OCI-LY7 (cell line): ENCODE measurements around the gene EPHX1. TPM values are rescaled to one million over a fixed set of nuclear protein-coding genes. Genes with fewer than 3 reads are reported as not detected.
A peak's percentile ranks its signal among the peaks of the same experiment; 100 is the strongest.

Source experiments
- BruUV-seq: library from RNA; stranded (reverse); fragments of 400-500 nt; replicated peaks from 2 replicates; lab custom pipeline; 2021; lab: Mats Ljungman, UMichigan
- CTCF ChIA-PET: fragments of 300-600 bp; sonication (Branson Sonifier 250); formaldehyde crosslinking; loops from one replicate; lab custom pipeline; 2022; ENCODE audit warnings: antibody characterized with exemption; ENCODE audit not compliant: unreplicated experiment; lab: Charles Lee
- POLR2A ChIA-PET: fragments of 300-600 bp; sonication (Branson Sonifier 250); formaldehyde crosslinking; loops from one replicate; lab custom pipeline; 2022; ENCODE audit warnings: antibody characterized with exemption; lab: Charles Lee
- DNase-seq: peaks from one replicate; pipeline ENCODE4 v3.0.0-alpha.2; 2015; ENCODE audit warnings: low spot score
- H2AFZ ChIP-seq: fragments of 200-600 bp; sonication (generic), shearing (Covaris generic); 2 replicates; pipeline ENCODE4 v1.6.1; 2014; ENCODE audit warnings: mild to moderate bottlenecking, antibody characterized with exemption, low read length, moderate library complexity
- H3K27ac ChIP-seq: fragments of 200-600 bp; sonication (generic); 2 replicates; pipeline ENCODE4 v1.5.1; 2014; ENCODE audit warnings: mixed run types, low read depth, mild to moderate bottlenecking, moderate library complexity, low read length, inconsistent platforms; ENCODE audit not compliant: poor library complexity, severe bottlenecking
- H3K36me3 ChIP-seq: fragments of 200-600 bp; sonication (generic); 2 replicates; pipeline ENCODE4 v1.6.1; 2014; ENCODE audit warnings: mild to moderate bottlenecking, antibody characterized with exemption, low read length, moderate library complexity, mixed read lengths; ENCODE audit not compliant: insufficient read depth
- H3K4me1 ChIP-seq: fragments of 200-600 bp; sonication (generic); 2 replicates; pipeline ENCODE4 v1.5.1; 2014; ENCODE audit warnings: mild to moderate bottlenecking, low read length; ENCODE audit not compliant: insufficient read depth, poor library complexity, severe bottlenecking
- H3K4me2 ChIP-seq: fragments of 200-600 bp; sonication (generic); 2 replicates; pipeline ENCODE4 v1.6.1; 2014; ENCODE audit warnings: mild to moderate bottlenecking, low read length
- H3K4me3 ChIP-seq: fragments of 200-600 bp; sonication (generic); 2 replicates; pipeline ENCODE4 v1.5.1; 2014; ENCODE audit warnings: mild to moderate bottlenecking, low read depth, low read length; ENCODE audit not compliant: poor library complexity, severe bottlenecking
- H3K79me2 ChIP-seq: fragments of 200-600 bp; sonication (generic); 2 replicates; pipeline ENCODE4 v1.6.1; 2016; ENCODE audit warnings: low read depth, mild to moderate bottlenecking, low read length, moderate library complexity, mixed read lengths; ENCODE audit not compliant: insufficient read depth
- H3K9me2 ChIP-seq: fragments of 200-600 bp; sonication (generic); 2 replicates; pipeline ENCODE4 v1.6.1; 2016; ENCODE audit warnings: mild to moderate bottlenecking, low read length, mixed read lengths; ENCODE audit not compliant: insufficient read depth
- H3K9me3 ChIP-seq: fragments of 200-600 bp; sonication (generic); 2 replicates; pipeline ENCODE4 v1.6.1; 2014; ENCODE audit warnings: mild to moderate bottlenecking, mixed run types, low read length, mixed read lengths
- H4K20me1 ChIP-seq: fragments of 200-600 bp; sonication (generic); 2 replicates; pipeline ENCODE4 v1.6.1; 2014; ENCODE audit warnings: mild to moderate bottlenecking, antibody characterized with exemption, low read length, moderate library complexity, mixed read lengths; ENCODE audit not compliant: insufficient read depth
- CTCF ChIP-seq: fragments of 200-600 bp; sonication (generic); conservative IDR thresholded peaks from 2 replicates; pipeline ENCODE4 v1.5.1; 2014; ENCODE audit warnings: mild to moderate bottlenecking, antibody characterized with exemption, low read length, moderate library complexity, mixed read lengths
- EZH2phosphoT487 ChIP-seq: fragments of 200-600 bp; sonication (generic); IDR thresholded peaks from 2 replicates; pipeline ENCODE4 v1.6.1; 2018; ENCODE audit warnings: low read depth, borderline replicate concordance, mild to moderate bottlenecking, mixed run types, antibody characterized with exemption, low read length, moderate library complexity, mixed read lengths
- intact Hi-C: fragments of 100-400 bp; cut with micrococcal nuclease; formaldehyde crosslinking; loops from one replicate; pipeline ENCODE4 v1.10.0; 2022; ENCODE audit not compliant: unreplicated experiment
- total RNA-seq, 2 experiments: library from RNA; depleted of rRNA in 1 of 2; stranded (reverse); fragments of >200 nt in 1 of 2; shearing (Covaris generic) in 1 of 2; gene quantifications; 2 replicates each; pipeline ENCODE4 v1.2.3, GENCODE V29; 2014 to 2022

The EPHX1 gene
- total RNA-seq, 2 experiments from 2014 or later, result 0.44 to 1.3 TPM

DNA sequence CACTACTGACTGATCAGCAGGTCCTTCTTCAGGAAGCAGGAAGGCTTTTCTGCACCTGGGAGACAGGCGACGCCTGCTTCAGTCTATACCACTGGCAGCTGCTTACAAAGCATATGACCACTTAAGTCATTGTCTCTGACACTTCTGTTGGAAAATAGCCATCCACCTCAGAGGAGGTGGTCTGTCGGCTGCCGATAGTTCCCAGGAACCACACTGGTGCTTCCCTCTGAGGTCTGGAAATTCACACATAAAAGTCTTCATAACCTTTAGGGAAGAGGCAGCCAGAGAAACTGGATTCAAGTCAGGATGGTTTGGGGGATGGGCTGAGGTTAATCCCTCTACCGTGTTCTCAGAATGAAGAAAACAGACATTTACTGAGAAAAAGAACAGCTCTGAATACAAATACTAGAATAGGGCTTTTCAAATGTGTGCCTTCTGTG lies 47.9 kb upstream of the EPHX1 start:
- H3K9me2 ChIP-seq, result no peaks in the 10 kb centered on the region
- ChIA-PET POLR2A (interaction anchor here (1.7 kb wide), 1 partner anchor 74 kb away, joined by 3 read pairs; no protein-coding TSS in a partner anchor), CTCF (no interaction called here)
- H3K4me3 ChIP-seq, result no peak overlapping the region
- DNase-seq, result no peak
- no TSS peak for BruUV-seq
- H3K4me1 ChIP-seq, result peaks cover 27% of the 10 kb centered on the region
- no peak for TF ChIP-seq EZH2phosphoT487
- no peak for TF ChIP-seq CTCF
- H2AFZ ChIP-seq, result no peak overlapping the region
- H3K36me3 ChIP-seq, result no peaks in the 10 kb centered on the region
- intact Hi-C loops, result no loop called here
- no peak overlapping the region for H3K27ac ChIP-seq
- no peaks in the 10 kb centered on the region for H4K20me1 ChIP-seq
- no peaks in the 10 kb centered on the region for H3K9me3 ChIP-seq
- no peaks in the 10 kb centered on the region for H3K79me2 ChIP-seq
- no peak overlapping the region for H3K4me2 ChIP-seq

DNA sequence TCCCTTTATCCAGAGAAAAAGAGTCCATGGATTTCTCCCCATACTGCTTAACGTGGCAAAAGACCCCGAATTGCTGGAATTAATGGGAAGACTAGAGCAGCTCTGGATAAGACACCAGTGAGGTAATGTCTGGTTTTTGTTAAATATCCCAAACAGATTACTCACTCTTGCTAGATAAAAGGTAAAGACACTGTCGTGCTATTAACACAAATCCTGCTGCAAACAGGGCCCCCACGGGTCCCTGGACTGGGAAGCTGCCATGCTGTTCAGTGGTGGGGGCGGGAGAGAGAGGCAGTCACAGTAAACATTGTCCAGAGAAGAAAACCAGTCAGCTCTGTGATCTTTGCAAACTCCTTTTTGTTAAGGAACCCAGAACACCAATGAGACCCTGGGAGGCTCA lies 47.5 kb upstream of the EPHX1 start:
- Histone ChIP-seq H3K9me2 (no peaks in the 10 kb centered on the region), H3K4me2 (no peak overlapping the region), H4K20me1 (no peaks in the 10 kb centered on the region), H2AFZ (no peak overlapping the region), H3K36me3 (no peaks in the 10 kb centered on the region), H3K4me1 (peaks cover 31% of the 10 kb centered on the region), H3K9me3 (no peaks in the 10 kb centered on the region), H3K4me3 (no peak overlapping the region), H3K27ac (no peak overlapping the region), H3K79me2 (no peaks in the 10 kb centered on the region)
- POLR2A ChIA-PET, result interaction anchor here (1.7 kb wide), 1 partner anchor 74 kb away, joined by 3 read pairs; no protein-coding TSS in a partner anchor
- DNase-seq, result no peak
- TF ChIP-seq CTCF (no peak), EZH2phosphoT487 (no peak)
- CTCF ChIA-PET, result no interaction called here
- intact Hi-C loops, result no loop called here
- no TSS peak for BruUV-seq

DNA sequence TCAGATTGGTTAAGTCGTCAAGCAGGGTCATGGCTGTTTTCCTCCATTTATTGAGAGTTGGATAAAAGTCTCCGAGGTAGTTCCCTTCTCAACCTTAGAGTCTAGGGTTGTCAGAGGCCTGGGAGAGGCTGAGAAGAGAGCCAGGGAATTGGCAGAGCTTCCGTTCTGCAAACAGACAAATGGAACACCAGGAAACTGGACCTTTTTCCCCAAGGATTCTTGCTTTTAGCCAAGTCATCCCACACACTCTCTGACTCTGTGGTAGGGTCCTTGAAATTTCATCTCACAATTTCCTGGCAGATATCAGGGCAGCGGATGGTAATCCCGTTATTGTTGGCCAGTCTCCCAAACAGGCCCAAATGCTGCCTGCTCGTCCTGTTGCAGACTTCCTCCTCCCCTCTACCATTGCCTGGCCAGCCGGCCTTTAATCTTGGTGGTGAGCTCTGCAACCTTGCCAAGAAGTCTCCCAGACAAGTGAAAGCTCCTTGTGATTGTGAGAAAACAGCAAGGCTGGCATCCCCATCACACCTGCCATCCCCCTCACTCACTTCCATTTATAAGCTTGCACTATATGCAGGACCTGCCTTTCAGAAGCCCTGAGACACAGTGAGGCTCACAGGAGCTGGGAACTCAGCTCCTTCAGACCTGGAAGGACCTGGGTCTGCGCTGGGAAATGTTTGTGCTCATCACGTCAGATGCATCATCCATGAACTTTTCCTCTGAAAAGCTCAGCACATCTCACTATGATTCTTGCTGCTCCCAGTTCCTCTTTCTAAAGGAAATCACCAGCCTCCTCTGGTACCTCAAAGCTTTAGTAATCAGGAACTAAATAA lies 46.0 kb upstream of the EPHX1 start:
- no peaks in the 10 kb centered on the region for H3K36me3 ChIP-seq
- DNase-seq, result no peak
- BruUV-seq, result no TSS peak
- H3K79me2 ChIP-seq, result no peaks in the 10 kb centered on the region
- TF ChIP-seq CTCF (no peak), EZH2phosphoT487 (no peak)
- no peaks in the 10 kb centered on the region for H4K20me1 ChIP-seq
- peak overlapping the region; percentile 12 for H3K4me3 ChIP-seq
- CTCF ChIA-PET, result interaction anchor here (0.6 to 2.3 kb wide), 5 partner anchors 11 to 294 kb away, joined by 3 to 7 read pairs (median 3); partner anchors contain the start of gene SRP9
- peaks cover 46% of the 10 kb centered on the region for H3K4me1 ChIP-seq
- no peaks in the 10 kb centered on the region for H3K9me2 ChIP-seq
- intact Hi-C loops, result no loop called here
- peak overlapping the region; percentile 67; the same call in 1 of the 2 replicates for H2AFZ ChIP-seq
- POLR2A ChIA-PET, result interaction anchor here (0.6 to 2.3 kb wide), 9 partner anchors 9 to 285 kb away, joined by 3 to 9 read pairs (median 3); partner anchors contain the start of gene SRP9
- peak overlapping the region; percentile 10 for H3K27ac ChIP-seq
- no peaks in the 10 kb centered on the region for H3K9me3 ChIP-seq
- peak overlapping the region; percentile 62 for H3K4me2 ChIP-seq
